HG03457 (cell line): Measurements from ENCODE around the gene AHI1.

Source experiments
- ATAC-seq: cut with Tn5 transposase; IDR thresholded peaks from one replicate; pipeline ENCODE4 v1.9.1; 2021; ENCODE audit warnings: moderate number of reproducible peaks; ENCODE audit not compliant: unreplicated experiment

Gene AHI1

GRCh38 chr6:135236319-135236718, 261.2 kb downstream of the AHI1 start:
- no peak for ATAC-seq

- ATAC-seq = no peak
Measured at GRCh38 chr6:135235716-135236115, 261.8 kb downstream of the AHI1 start.

GRCh38 chr6:135234492-135234780, 263.1 kb downstream of the AHI1 start:
- ATAC-seq = no peak

GRCh38 chr6:135233686-135234491, 263.7 kb downstream of the AHI1 start:
- no peak for ATAC-seq
